Neutrophil (primary cell): ENCODE data around the gene SV2B.

Experiments
- H3K27ac ChIP-seq: fragments of 200-600 bp; sonication (generic); 2 replicates; pipeline ENCODE4 v1.5.1; 2016; ENCODE audit warnings: mild to moderate bottlenecking, moderate library complexity
- H3K27me3 ChIP-seq: fragments of 200-600 bp; sonication (generic); 2 replicates; pipeline ENCODE4 v1.6.0; 2016; ENCODE audit warnings: mild to moderate bottlenecking
- H3K36me3 ChIP-seq: fragments of 200-600 bp; sonication (generic); 2 replicates; pipeline ENCODE4 v1.5.1; 2017
- H3K4me1 ChIP-seq, 2 experiments: fragments of 200-600 bp in 1 of 2; sonication (generic) in 1 of 2; 1 replicate in 1 of 2; 2 replicates in 1 of 2; pipeline versions ENCODE4 v1.5.1 to v1.6.1; 2013 to 2016; ENCODE audit warnings: low read depth in 1 of 2, low read length in 1 of 2, mild to moderate bottlenecking in 1 of 2, moderate library complexity in 1 of 2; ENCODE audit not compliant: control insufficient read depth in 1 of 2, insufficient read depth in 1 of 2
- H3K4me3 ChIP-seq, 2 experiments: fragments of 200-600 bp in 1 of 2; sonication (generic) in 1 of 2; 1 replicate in 1 of 2; 2 replicates in 1 of 2; pipeline ENCODE4 v1.5.1; 2013 to 2016; ENCODE audit warnings: low read depth in 1 of 2, low read length in 1 of 2, mild to moderate bottlenecking in 1 of 2, moderate library complexity in 1 of 2
- H3K9me3 ChIP-seq: fragments of 200-600 bp; sonication (generic); 2 replicates; pipeline ENCODE4 v1.5.1; 2016
- TF ChIP-seq, protein P1 (sequence below): fragments of 200-600 bp; sonication (generic); IDR thresholded peaks from 2 replicates; pipeline ENCODE4 v1.5.1; 2016; ENCODE audit warnings: antibody characterized with exemption

The SV2B gene

GRCh38 chr15:91209726-91210125 is 109.7 kb downstream of the SV2B start:
- Histone ChIP-seq H3K36me3 (no peaks in the 10 kb centered on the region), H3K4me1 (no peaks in the 10 kb centered on the region), H3K27ac (no peak overlapping the region), H3K4me3 (no peak overlapping the region), H3K27me3 (peaks cover 66% of the 10 kb centered on the region), H3K9me3 (no peaks in the 10 kb centered on the region)
- TF ChIP-seq, protein P1, sequence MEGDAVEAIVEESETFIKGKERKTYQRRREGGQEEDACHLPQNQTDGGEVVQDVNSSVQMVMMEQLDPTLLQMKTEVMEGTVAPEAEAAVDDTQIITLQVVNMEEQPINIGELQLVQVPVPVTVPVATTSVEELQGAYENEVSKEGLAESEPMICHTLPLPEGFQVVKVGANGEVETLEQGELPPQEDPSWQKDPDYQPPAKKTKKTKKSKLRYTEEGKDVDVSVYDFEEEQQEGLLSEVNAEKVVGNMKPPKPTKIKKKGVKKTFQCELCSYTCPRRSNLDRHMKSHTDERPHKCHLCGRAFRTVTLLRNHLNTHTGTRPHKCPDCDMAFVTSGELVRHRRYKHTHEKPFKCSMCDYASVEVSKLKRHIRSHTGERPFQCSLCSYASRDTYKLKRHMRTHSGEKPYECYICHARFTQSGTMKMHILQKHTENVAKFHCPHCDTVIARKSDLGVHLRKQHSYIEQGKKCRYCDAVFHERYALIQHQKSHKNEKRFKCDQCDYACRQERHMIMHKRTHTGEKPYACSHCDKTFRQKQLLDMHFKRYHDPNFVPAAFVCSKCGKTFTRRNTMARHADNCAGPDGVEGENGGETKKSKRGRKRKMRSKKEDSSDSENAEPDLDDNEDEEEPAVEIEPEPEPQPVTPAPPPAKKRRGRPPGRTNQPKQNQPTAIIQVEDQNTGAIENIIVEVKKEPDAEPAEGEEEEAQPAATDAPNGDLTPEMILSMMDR = no peak

DNA sequence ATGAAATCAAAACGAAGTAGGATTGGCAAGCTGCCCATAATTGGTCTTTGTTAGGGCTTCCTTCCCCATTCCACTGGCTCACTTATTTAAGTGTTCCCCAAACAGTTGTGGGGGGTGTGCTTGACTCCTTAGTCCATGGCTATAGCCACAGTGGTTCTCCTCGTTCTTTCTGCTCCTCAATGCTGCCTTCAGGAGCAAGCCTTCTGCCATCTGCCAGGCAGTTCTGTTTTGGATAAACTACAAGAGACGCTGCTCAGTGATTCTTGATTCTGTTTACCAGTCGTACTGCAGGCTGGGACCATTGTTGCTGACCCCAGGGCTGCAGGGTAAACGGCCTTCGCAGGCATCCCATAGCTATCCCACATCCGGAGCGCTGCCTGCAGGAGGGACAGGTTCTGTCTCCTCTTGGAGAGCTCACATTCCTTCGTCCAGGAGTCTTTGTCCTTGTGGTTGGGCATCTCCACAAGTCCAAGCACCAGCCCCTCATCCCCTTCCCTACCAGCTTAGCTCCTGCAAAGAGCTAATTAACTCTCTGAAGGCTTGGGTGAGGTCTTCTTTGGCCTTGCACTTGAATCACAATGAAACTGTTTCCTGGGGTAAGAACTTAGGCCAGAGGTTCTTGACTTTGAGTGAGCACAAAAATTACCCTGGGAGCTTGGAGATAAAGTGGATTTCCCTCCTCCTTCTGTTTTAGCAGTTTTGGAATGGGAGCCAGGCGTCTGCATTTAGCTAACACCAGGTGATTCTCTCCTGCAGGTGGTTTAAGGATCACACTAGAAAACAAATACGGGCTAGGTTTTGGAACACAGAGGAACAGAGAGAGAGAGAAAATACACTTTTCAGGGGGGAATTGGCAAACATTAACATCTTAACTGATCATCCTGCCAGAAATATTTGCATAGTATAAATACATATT is 114.9 kb downstream of the SV2B start:
- Histone ChIP-seq H3K4me1 (no peaks in the 10 kb centered on the region), H3K27ac (no peak overlapping the region), H3K9me3 (no peaks in the 10 kb centered on the region), H3K36me3 (no peaks in the 10 kb centered on the region), H3K27me3 (peaks cover 50% of the 10 kb centered on the region), H3K4me3 (no peak overlapping the region)
- TF ChIP-seq, protein P1 = no peak

DNA sequence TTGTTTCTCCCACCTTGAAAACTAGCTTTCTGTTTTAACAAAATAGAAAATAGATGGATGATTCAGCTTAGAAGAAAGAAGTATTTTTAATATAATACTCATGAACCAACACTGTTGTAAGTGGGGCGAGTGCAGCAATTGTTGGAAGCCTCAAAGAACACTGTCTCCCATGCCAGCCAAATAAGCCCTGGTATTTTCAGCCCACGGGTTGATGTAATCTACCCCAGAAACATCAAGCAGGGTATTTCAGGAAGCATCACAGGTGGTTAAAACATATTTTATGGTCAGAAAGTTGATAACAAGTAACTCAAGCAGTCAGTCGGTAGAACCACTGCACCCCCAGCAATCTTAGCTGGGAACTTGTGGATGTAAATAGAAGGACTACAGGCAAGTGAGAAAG is 115.9 kb downstream of the SV2B start:
- H3K27ac ChIP-seq = no peak overlapping the region
- no peaks in the 10 kb centered on the region for H3K4me1 ChIP-seq
- no peaks in the 10 kb centered on the region for H3K9me3 ChIP-seq

GRCh38 chr15:91219206-91219605 is 119.1 kb downstream of the SV2B start:
- H3K36me3 ChIP-seq = no peaks in the 10 kb centered on the region
- H3K27ac ChIP-seq = no peak overlapping the region
- H3K27me3 ChIP-seq = peaks cover 47% of the 10 kb centered on the region
- no peaks in the 10 kb centered on the region for H3K4me1 ChIP-seq
- TF ChIP-seq, protein P1 = no peak
- H3K9me3 ChIP-seq = no peaks in the 10 kb centered on the region
- no peak overlapping the region for H3K4me3 ChIP-seq

More for the DNA sequence above, 115.9 kb downstream of the SV2B start:
- H3K36me3 ChIP-seq = no peaks in the 10 kb centered on the region
- no peak overlapping the region for H3K4me3 ChIP-seq
- TF ChIP-seq, protein P1 = no peak
- H3K27me3 ChIP-seq = peaks cover 48% of the 10 kb centered on the region

DNA sequence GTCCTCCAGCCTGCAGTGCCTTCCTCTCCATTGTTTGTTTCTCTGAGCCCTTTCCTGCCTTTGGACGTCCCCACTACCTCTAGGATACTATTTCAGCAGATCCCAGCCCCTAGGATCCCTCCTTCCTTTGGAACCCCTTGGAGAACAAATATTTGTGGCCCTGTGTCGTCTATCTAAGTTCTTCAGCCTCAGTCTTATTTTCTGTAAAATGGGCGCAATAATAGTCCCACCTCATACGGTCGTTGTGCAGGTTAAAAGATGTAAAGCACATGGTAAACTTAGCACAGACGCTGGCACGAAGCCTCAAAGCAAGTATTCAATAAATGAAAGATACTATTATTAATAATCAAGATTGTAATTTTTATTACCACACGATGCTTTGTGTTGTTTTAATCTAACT is 122.0 kb downstream of the SV2B start:
- Histone ChIP-seq H3K9me3 (no peaks in the 10 kb centered on the region), H3K27me3 (peaks cover 37% of the 10 kb centered on the region), H3K4me1 (no peaks in the 10 kb centered on the region), H3K27ac (no peak overlapping the region), H3K36me3 (no peaks in the 10 kb centered on the region), H3K4me3 (no peak overlapping the region)
- TF ChIP-seq, protein P1 = no peak
